Measurements from ENCODE around the gene FOXN4.

The FOXN4 gene

GRCh38 chr12:109307051-109307450, 2.0 kb downstream of the FOXN4 start:
- no peak overlapping the region for H3K4me3 ChIP-seq (replicated peaks in 1 of 2; ENCODE audit: low read depth in 2 of 2, low read length in 2 of 2)
- DNase-seq (ENCODE audit: low read depth in 2 of 2) = no peak
- no peak for TF ChIP-seq CTCF (IDR thresholded peaks at IDR 0.05; ENCODE audit: low read depth, low read length)

DNA sequence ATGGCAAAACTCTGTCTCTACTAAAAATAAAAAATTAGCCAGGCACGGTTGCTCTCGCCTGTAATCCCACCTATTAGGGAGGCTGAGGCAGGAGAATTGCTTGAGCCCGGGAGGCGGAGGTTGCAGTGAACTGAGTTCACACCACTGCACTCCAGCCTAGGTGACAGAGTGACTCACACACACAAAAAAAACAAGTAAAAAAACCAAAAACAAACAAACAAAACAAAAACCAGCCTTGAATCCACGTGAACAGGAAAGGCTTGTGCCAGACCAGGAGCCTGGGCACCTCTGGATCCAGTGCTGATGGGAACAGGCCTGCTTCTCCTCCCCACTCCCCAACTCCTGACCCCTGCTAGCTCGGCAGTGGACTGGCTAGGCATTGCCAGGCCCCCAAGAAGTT, 3.5 kb downstream of the FOXN4 start:
- TF ChIP-seq CTCF (IDR thresholded peaks at IDR 0.05; ENCODE audit: low read depth, low read length) = no peak
- no peak for DNase-seq (ENCODE audit: low read depth in 2 of 2)
- no peak overlapping the region for H3K4me3 ChIP-seq (replicated peaks in 1 of 2; ENCODE audit: low read depth in 2 of 2, low read length in 2 of 2)

DNA sequence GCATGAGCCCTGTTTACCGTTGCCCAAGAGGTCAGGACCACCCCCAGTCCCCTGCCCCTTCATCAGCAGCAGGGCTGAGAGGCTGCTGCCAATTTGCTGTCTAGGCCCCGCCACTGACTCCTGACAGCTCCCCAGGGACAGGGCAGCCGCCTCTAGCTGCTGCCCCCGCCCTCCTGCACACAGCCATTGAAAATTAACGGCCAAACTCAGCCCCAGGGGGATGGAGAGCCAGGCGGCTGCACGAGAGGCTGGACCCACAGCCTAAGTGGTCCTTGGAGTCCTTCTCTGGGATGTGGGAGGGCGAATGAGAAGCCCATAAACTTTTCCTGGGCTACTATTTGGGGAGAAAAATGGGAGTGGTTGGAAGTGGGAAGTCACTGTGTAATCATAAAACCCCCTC, 4.6 kb downstream of the FOXN4 start:
- H3K4me3 ChIP-seq (replicated peaks in 1 of 2; ENCODE audit: low read depth in 2 of 2, low read length in 2 of 2) = no peak overlapping the region
- no peak for TF ChIP-seq CTCF (IDR thresholded peaks at IDR 0.05; ENCODE audit: low read depth, low read length)
- DNase-seq (ENCODE audit: low read depth in 2 of 2) = no peak

GRCh38 chr12:109302770-109303169, 6.3 kb downstream of the FOXN4 start:
- no peak for TF ChIP-seq CTCF (IDR thresholded peaks at IDR 0.05; ENCODE audit: low read depth, low read length)
- no peak for DNase-seq (ENCODE audit: low read depth in 2 of 2)
- H3K4me3 ChIP-seq (replicated peaks in 1 of 2; ENCODE audit: low read depth in 2 of 2, low read length in 2 of 2) = no peak overlapping the region

DNA sequence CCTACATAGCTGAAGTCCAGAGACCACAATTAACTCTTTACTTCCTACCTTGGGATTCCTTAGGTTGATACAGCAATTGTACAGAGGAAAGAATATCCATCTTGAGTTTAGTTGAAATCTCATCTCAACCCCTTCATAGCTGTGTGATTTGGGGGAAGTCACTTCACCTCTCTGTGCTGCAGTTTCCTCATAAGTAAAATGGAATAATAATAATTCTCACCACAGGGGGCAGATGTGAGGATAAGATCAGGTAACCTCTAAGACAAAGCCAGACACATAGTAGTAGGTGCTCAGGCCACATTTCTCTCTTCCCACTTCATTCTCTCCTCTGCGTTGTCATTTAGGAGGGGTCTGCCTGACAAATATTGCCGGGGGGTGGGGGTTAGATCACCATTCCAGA, 6.7 kb downstream of the FOXN4 start:
- no peak overlapping the region for H3K4me3 ChIP-seq (replicated peaks in 1 of 2; ENCODE audit: low read depth in 2 of 2, low read length in 2 of 2)
- TF ChIP-seq CTCF (IDR thresholded peaks at IDR 0.05; ENCODE audit: low read depth, low read length) = no peak
- DNase-seq (ENCODE audit: low read depth in 2 of 2) = peak in 1 of 2 donors; percentile 17

DNA sequence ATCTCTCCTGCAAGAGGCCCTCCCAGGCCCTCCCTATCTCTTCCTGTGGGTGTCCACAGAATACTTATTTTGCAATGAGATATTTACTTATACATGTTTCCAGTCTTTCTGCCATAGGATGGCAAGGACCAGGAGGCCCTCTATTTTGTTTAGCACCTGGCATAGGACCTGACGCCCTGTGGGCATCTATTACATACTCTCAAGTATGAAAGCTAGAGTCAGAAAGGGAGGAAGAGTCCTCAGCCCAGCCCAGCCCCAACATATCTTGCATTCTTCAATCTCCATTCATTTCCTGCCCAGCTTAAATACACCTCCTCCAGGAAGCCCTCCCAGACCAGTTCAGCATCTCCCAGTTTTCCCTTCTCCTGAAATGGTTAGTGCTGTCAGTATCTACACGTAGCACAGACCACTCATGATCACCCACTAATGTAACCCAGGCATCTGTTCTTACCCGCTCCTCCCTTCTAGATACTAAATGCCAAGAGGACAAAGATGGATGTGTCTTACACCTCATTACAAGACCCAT, 7.4 kb downstream of the FOXN4 start:
- DNase-seq (ENCODE audit: low read depth in 2 of 2) = no peak
- no peak for TF ChIP-seq CTCF (IDR thresholded peaks at IDR 0.05; ENCODE audit: low read depth, low read length)
- H3K4me3 ChIP-seq (replicated peaks in 1 of 2; ENCODE audit: low read depth in 2 of 2, low read length in 2 of 2) = no peak overlapping the region

- no peak for DNase-seq (ENCODE audit: low read depth in 2 of 2)
- TF ChIP-seq CTCF (IDR thresholded peaks at IDR 0.05; ENCODE audit: low read depth, low read length) = no peak
- no peak overlapping the region for H3K4me3 ChIP-seq (replicated peaks in 1 of 2; ENCODE audit: low read depth in 2 of 2, low read length in 2 of 2)
These were observed 9.2 kb downstream of the FOXN4 start for GRCh38 chr12:109299849-109300248.
